ENCODE data around the gene BMP7.

Gene BMP7

DNA sequence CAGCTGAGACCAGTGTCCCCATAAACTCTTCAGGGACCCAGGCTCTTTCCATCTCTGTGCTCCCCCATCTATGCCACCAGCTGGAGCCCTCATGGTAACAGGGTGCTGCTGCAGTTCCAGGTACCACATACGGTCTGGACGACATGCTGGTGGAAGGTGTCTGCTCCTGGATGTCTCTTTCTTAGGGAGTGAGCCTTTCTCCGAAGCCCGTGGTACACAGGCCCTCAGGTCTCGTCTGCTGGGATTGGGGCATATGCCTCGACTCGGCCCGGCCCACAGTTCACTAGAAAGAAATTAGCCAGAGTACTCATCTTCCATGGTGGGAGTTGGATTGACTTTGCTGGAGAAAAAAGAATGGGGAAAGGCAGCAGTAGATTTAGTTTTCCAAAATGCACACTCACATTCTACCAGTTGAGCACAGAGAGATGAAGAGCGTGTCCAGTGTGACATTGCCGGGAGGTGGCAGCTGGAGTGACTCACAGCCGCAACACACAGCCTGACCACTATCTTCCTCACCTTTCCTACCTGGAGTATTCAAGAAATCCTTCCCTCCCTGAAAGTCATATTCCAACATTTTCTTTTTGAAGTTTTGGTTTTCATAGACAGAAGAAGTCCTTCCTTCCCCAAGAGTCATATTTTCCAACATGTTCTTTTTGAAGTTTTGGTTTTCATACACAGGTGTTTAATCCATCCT is 44.5 kb upstream of the BMP7 start:
- TF ChIP-seq, protein P1, sequence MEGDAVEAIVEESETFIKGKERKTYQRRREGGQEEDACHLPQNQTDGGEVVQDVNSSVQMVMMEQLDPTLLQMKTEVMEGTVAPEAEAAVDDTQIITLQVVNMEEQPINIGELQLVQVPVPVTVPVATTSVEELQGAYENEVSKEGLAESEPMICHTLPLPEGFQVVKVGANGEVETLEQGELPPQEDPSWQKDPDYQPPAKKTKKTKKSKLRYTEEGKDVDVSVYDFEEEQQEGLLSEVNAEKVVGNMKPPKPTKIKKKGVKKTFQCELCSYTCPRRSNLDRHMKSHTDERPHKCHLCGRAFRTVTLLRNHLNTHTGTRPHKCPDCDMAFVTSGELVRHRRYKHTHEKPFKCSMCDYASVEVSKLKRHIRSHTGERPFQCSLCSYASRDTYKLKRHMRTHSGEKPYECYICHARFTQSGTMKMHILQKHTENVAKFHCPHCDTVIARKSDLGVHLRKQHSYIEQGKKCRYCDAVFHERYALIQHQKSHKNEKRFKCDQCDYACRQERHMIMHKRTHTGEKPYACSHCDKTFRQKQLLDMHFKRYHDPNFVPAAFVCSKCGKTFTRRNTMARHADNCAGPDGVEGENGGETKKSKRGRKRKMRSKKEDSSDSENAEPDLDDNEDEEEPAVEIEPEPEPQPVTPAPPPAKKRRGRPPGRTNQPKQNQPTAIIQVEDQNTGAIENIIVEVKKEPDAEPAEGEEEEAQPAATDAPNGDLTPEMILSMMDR (IDR thresholded peaks at IDR 0.05; ENCODE audit: insufficient read depth, low read depth, low read length, missing control alignments), result no peak
- DNase-seq (ENCODE audit: low read depth), result no peak
- H3K4me3 ChIP-seq (ENCODE audit: low read length), result no peak overlapping the region

DNA sequence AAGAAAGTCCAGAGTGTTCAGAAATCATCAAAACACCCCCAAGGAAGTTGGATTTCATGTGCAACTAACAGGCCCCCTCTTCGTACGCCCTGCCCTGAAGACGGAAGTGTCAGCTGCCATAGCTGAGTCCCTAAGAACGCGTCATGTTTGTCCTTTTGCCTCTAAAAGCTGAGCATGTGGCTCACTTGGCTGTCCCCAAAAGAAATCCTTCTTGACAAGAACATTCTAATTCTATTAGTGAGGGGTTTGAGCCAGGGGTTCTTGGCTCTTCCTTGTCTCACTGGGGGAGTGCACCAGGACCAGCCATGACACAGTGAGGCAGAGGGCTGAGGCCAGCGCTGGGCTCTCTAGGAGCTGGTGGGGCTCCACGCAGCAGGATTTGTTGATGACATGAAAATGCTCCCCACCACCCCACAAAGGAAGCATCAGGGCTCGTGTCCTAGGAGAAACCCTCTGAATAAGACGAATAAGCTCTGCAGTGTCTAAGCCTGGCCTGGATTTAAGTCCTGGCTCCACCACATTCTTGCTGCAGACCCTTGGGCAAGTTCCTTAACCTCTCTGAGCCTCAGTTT is 43.2 kb upstream of the BMP7 start:
- TF ChIP-seq, protein P1 (IDR thresholded peaks at IDR 0.05; ENCODE audit: insufficient read depth, low read depth, low read length, missing control alignments), result no peak
- DNase-seq (ENCODE audit: low read depth), result no peak
- H3K4me3 ChIP-seq (ENCODE audit: low read length), result no peak overlapping the region

DNA sequence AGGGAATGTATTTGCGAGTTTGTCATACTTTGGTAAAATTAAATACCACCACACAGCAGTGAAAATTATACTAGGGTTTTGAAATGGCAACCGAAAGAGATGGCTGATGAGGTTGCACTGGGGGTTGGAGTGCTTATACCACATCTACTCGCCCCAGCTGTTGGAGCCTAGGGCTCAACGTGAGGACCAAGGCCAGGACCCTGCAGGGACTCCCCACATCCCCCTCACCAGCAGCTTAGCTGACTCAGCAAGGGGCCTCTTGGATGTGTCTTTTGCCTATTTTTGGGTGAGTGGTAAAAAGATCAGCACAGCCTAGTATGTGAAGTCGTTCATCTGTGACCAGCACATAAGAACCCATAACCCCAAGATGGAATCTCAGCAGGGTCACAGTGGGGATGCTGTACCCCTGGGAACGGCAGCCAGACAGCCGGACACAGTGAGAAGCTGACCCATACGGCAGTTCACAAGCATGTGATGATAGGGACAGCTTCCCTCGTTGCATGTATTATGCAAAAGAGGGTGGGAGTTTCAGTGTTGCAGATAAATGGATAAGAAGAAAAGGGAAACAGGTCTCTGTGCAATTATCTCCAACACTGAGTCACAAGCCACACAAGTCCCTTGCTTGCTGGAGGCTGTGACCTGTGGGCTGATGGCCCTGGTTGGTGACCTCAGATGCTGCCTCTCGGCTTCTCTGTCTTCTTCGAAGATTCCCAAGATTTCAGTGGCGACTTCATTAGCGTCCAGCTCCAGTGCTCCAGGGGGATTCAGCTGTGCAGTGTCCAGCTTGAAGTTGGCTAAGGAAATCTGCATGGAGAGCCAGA is 42.2 kb upstream of the BMP7 start:
- H3K4me3 ChIP-seq (ENCODE audit: low read length), result no peak overlapping the region
- DNase-seq (ENCODE audit: low read depth), result no peak
- TF ChIP-seq, protein P1 (IDR thresholded peaks at IDR 0.05; ENCODE audit: insufficient read depth, low read depth, low read length, missing control alignments), result no peak

DNA sequence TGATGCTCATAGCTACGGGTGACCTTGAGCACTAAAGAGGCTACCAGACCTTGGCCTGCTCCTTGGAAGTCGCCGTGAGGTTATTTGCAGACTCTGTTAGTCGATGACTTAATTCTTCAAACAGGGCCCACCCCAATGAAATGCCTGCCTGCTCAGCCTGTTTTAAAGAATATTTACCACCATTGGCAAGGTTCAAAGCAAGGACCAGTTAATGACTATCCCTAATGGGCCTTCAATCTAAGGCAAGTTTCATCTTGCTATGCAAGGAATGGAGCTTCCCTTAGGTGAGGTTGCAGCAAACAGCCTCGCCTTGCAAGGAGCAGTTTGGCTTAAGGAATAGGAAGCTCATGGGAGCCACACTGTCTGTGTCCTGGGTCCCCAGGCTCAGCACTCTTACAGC is 40.3 kb upstream of the BMP7 start:
- H3K4me3 ChIP-seq (ENCODE audit: low read length), result no peak overlapping the region
- TF ChIP-seq, protein P1 (IDR thresholded peaks at IDR 0.05; ENCODE audit: insufficient read depth, low read depth, low read length, missing control alignments), result no peak
- DNase-seq (ENCODE audit: low read depth), result peak; percentile 27

DNA sequence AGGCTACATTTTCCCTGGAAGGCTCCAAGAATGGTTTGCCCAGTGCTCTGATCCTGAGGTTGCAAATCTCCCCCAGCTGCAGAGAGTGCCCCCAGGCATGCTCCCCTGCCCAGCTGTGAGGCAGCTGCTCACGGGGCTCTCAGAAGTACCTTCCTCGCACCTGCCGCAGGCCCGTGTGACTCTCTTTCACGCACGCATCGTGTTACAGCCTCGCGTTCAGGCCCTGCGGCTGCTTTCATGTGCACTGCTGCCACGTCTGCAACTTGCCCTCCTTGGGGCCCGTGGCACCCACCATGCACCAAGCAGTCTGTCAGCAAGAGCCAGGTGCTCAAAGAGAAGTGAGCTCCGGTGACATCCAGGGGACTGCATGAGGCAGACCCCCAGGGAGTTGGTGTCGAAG is 34.6 kb upstream of the BMP7 start:
- TF ChIP-seq, protein P1 (IDR thresholded peaks at IDR 0.05; ENCODE audit: insufficient read depth, low read depth, low read length, missing control alignments), result no peak
- no peak overlapping the region for H3K4me3 ChIP-seq (ENCODE audit: low read length)
- DNase-seq (ENCODE audit: low read depth), result no peak

DNA sequence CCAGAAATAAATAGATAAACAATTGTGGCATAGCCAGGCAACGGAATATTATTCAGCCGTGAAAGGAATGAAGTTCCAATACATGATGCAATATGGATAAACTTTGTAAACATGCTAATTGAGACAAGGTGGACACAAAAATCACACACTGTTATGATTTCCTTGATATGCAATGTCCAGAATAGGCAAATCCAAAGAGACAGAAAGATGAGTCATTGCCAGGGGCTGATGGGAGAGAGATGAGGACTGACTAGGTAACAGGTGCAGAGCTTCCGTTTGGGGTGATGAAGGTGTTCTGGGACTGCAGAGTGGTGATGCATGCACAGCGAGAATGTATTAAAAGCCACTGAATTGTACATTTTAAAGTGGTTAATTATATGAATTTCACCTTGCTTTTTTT is 32.0 kb upstream of the BMP7 start:
- no peak overlapping the region for H3K4me3 ChIP-seq (ENCODE audit: low read length)
- TF ChIP-seq, protein P1 (IDR thresholded peaks at IDR 0.05; ENCODE audit: insufficient read depth, low read depth, low read length, missing control alignments), result no peak
- DNase-seq (ENCODE audit: low read depth), result no peak
